Right lobe of liver (tissue), 6 donors: ENCODE measurements around the gene ST8SIA4. TPM values are rescaled to one million over a fixed set of nuclear protein-coding genes. Genes with fewer than 3 reads are reported as not detected.

Source experiments
- ATAC-seq, 4 donors: fragments of 200-7000 bp; cut with Tn5 transposase; one replicate each; pipeline ENCODE4 v1.9.1; 2020; ENCODE audit warnings: mild to moderate bottlenecking in 4 of 4, moderate library complexity in 4 of 4
- DNase-seq, 3 donors: peaks; one replicate each; pipeline ENCODE4 v3.0.0-alpha.2; 2020
- H3K27ac ChIP-seq, 3 donors: fragments of 200-600 bp; one replicate each; pipeline ENCODE4 v1.8.0; 2022
- H3K27me3 ChIP-seq, 2 donors: fragments of 200-600 bp; one replicate each; pipeline ENCODE4 v1.8.0; 2022
- H3K36me3 ChIP-seq, 4 donors: fragments of 200-600 bp; sonication (generic) in 1 of 4; one replicate each; pipeline versions ENCODE4 v1.5.1 to v1.8.0; 2017 to 2022; ENCODE audit warnings: control low read depth in 1 of 4
- H3K4me1 ChIP-seq, 4 donors: fragments of 200-600 bp; sonication (generic) in 1 of 4; one replicate each; pipeline versions ENCODE4 v1.5.1 to v1.8.0; 2017 to 2022; ENCODE audit warnings: control low read depth in 1 of 4
- H3K4me3 ChIP-seq, 3 donors: fragments of 200-600 bp; one replicate each; pipeline ENCODE4 v1.8.0; 2022
- H3K9me3 ChIP-seq, 4 donors: fragments of 200-600 bp; sonication (generic) in 1 of 4; one replicate each; pipeline versions ENCODE4 v1.5.1 to v1.8.0; 2017 to 2022; ENCODE audit warnings: control low read depth in 1 of 4
- CTCF ChIP-seq, 4 donors: fragments of 200-600 bp in 3 of 4; fragments of 450-650 bp in 1 of 4; IDR thresholded peaks; one replicate each; pipeline versions ENCODE4 v1.5.1 to v1.8.0; 2016 to 2022; ENCODE audit warnings: antibody characterized with exemption in 4 of 4, mild to moderate bottlenecking in 2 of 4
- POLR2A ChIP-seq: fragments of 450-650 bp; IDR thresholded peaks from one replicate; pipeline ENCODE4 v1.6.1; 2017; ENCODE audit warnings: antibody characterized with exemption, mild to moderate bottlenecking
- WGBS: methylation state at CpG from one replicate; pipeline ENCODE4 v1.1.6; 2018; ENCODE audit warnings: low coverage, low lambda C conversion rate; ENCODE audit not compliant: insufficient coverage; ENCODE audit errors: missing lambda C conversion rate; 5-methylcytosine and 5-hydroxymethylcytosine counted together
- intact Hi-C, 2 donors: fragments of 100-400 bp; cut with DNase I; formaldehyde crosslinking; loops; one replicate each; pipeline versions ENCODE4 v1.11.2 to v1.14.1; 2022
- long read RNA-seq: library from polyadenylated mRNA; unstranded; transcript quantifications from one replicate; pipeline ENCODE4 v2.0.0, GENCODE V29; 2019
- total RNA-seq, 6 experiments: library from RNA; depleted of rRNA in 2 of 6; stranded (reverse); fragments of >200 nt in 2 of 6; fragmentation: NEBNext Ultra II Directional in 3 of 6; extraction: Animal tissue kit (Norgen Biotek cat#: 25700) in 3 of 6; gene quantifications; one replicate each; pipeline versions ENCODE4 v1.1.0 to v1.2.4, GENCODE V29; 2016 to 2023
- donor health status: DM: no; HTN: yes; CAD: no.
- donor health status: DM: no; HTN: no; CAD: no.
- donor health status: DM: no; HTN: no; CAD: no.
- donor health status: DM: no; HTN: yes; CAD: no.
- donor health status: DM: no; HTN: yes; CAD: no.

ST8SIA4 gene, protein sequence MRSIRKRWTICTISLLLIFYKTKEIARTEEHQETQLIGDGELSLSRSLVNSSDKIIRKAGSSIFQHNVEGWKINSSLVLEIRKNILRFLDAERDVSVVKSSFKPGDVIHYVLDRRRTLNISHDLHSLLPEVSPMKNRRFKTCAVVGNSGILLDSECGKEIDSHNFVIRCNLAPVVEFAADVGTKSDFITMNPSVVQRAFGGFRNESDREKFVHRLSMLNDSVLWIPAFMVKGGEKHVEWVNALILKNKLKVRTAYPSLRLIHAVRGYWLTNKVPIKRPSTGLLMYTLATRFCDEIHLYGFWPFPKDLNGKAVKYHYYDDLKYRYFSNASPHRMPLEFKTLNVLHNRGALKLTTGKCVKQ
- 1 to 10 TPM; 1.2 to 6.7 (median 1.7) TPM for total RNA-seq
- long read RNA-seq: 0 reads

DNA sequence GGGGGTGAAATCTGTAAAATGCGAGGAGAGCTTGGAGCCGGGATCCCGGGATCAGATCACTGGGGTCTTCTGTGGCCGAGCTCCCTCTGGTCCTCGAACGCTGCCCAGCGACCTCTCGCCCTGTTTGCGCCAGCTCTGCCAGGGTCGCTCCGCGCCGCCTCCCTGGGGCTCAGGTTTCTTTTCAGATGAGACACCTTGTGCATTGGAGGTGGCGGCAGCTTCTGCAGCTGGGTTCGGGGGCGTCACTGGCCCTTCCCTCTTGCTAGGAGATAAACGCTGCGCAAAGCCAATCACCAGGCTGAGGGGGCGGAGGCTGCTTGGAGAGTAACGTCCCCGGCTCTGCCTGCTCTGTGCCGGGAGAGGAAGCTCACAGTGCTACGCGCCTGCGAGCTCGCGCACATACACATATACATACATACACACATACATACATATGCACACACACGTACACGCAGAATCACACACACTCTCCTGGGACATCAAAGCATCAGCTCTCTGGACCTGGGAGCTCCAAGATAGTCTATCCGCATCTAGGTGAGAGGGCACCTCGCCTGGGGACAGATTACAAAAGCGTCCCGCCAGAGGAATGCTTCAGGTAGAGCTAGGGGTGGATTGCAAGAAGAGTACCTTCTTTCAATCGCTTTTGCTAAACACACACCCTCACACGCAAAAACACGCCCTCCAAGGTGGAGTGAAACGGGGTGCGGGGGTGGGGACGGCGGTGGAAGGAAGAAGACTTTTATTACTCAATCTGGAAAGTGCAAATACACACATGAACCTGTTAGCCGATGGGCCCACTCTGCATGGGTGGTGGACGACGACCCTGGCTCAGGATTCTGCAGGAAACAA, at the start of gene ST8SIA4:
ST8SIA4 (minus strand) TSS at position 244 of the 849 bp plus-strand sequence. CDS start 327 bp downstream, outside the sequence.
- Histone ChIP-seq H3K36me3 (no peaks in the 10 kb centered on the region), H3K27me3 (peaks cover 0 to 4% of the 10 kb centered on the region in 2 donors), H3K4me3 (peak within 1 kb of the TSS; percentile 33 to 49 (median 39)), H3K27ac (peak within 1 kb of the TSS in 2 of 3 donors; percentile 50 to 70), H3K4me1 (no peaks in the 10 kb centered on the region), H3K9me3 (no peaks in the 10 kb centered on the region)
- peak; percentile 78 to 83 (median 78) for ATAC-seq
- peak; percentile 76 to 88 (median 86) for DNase-seq
- under 1% methylated on average over 29 of the region's 43 CpGs for WGBS
- TF ChIP-seq CTCF (IDR thresholded peaks at IDR 0.05) (no peak), POLR2A (peak; percentile 74)
- intact Hi-C loops: no loop called here

DNA sequence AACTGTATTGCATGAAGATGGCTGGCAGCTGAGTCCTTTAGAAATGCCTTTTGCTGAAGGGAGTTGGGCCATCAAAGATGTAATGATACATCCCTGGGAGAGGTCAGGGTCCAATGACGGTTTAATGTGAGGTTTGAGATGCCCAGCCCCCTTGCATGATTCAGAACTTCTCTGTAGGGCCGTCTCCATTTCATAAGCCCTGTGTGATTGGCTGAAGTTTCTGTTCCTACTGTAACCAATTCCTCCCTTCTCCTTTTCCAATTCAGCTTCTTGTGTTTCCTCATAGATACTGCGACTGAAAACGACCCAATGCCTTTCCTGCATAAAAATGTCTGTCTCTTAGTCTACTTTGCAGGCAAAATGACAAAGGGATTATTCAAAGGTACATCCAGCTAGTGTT, 47.9 kb upstream of the ST8SIA4 start:
- DNase-seq: no peak
- TF ChIP-seq POLR2A (no peak), CTCF (IDR thresholded peaks at IDR 0.05) (no peak)
- intact Hi-C loops: no loop called here
- WGBS: 38% methylated on average over 4 of the region's 4 CpGs
- no peaks in the 10 kb centered on the region for H3K9me3 ChIP-seq
- peak; percentile 28 to 58 (median 39) for ATAC-seq
- H3K4me1 ChIP-seq: no peaks in the 10 kb centered on the region
- H3K27ac ChIP-seq: no peak overlapping the region
- no peak overlapping the region for H3K4me3 ChIP-seq
- H3K36me3 ChIP-seq: no peaks in the 10 kb centered on the region
- H3K27me3 ChIP-seq: no peaks in the 10 kb centered on the region

DNA sequence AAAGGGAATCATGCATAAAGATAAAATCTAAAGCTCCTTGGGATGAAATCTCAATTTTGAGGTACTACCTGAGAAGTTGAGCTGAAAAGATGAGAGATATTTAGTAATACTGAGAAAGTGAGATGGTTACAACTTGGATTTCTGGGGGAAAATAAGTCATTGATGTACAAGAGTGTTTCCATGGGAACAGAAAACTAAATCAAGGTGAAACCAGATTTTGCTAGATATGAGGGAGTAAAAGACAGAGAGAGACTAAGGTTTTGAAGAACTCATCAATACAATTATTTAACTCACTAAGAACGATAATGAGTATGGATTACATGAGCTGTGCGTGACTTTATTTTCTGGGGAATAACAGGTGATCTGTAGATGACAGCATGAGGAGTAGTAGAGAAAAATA, 10.2 kb upstream of the ST8SIA4 start:
- H3K36me3 ChIP-seq: no peaks in the 10 kb centered on the region
- DNase-seq (no peak), ATAC-seq (no peak)
- no peaks in the 10 kb centered on the region for H3K4me1 ChIP-seq
- H3K27me3 ChIP-seq: no peaks in the 10 kb centered on the region
- H3K27ac ChIP-seq: no peak overlapping the region
- intact Hi-C loops: no loop called here
- TF ChIP-seq CTCF (IDR thresholded peaks at IDR 0.05) (no peak), POLR2A (no peak)
- no peaks in the 10 kb centered on the region for H3K9me3 ChIP-seq
- WGBS: 46% methylated on average over 2 of the region's 2 CpGs
- no peak overlapping the region for H3K4me3 ChIP-seq

GRCh38 chr5:100909034-100909433, 6.0 kb upstream of the ST8SIA4 start:
- DNase-seq (no peak), ATAC-seq (no peak)
- H3K4me1 ChIP-seq: no peaks in the 10 kb centered on the region
- intact Hi-C loops: no loop called here
- H3K4me3 ChIP-seq: no peak overlapping the region
- WGBS: 69% methylated on average over 4 of the region's 4 CpGs
- no peak for TF ChIP-seq CTCF (IDR thresholded peaks at IDR 0.05)
- no peak for TF ChIP-seq POLR2A
- H3K9me3 ChIP-seq: no peaks in the 10 kb centered on the region
- no peaks in the 10 kb centered on the region for H3K36me3 ChIP-seq
- no peak overlapping the region for H3K27ac ChIP-seq
- H3K27me3 ChIP-seq: no peaks in the 10 kb centered on the region
